Activated T-cell treated with anti-CD3 and anti-CD28 coated beads, Interleukin-2, amount 50 U/mL, for 4 hours (primary cell): ENCODE measurements around the gene BMP7. TPM values are rescaled to one million over a fixed set of nuclear protein-coding genes. Genes with fewer than 3 reads are reported as not detected.

Source experiments
- ATAC-seq, 2 donors: fragments of 200-7000 bp; cut with Tn5 transposase; one replicate each; pipeline ENCODE4 v1.10.0; 2021
- DNase-seq: peaks from one replicate; pipeline ENCODE4 v3.0.0-alpha.2; 2020
- H3K27me3 Mint-ChIP-seq: one replicate; pipeline ENCODE4 v1.8.0; 2021; ENCODE audit warnings: low read depth, mixed read lengths
- H3K36me3 Mint-ChIP-seq: one replicate; pipeline ENCODE4 v1.8.0; 2022; ENCODE audit warnings: mixed read lengths; ENCODE audit not compliant: insufficient read depth
- H3K4me1 Mint-ChIP-seq: one replicate; pipeline ENCODE4 v1.8.0; 2021; ENCODE audit warnings: low read depth, mixed read lengths
- H3K4me3 Mint-ChIP-seq: one replicate; pipeline ENCODE4 v1.8.0; 2021; ENCODE audit warnings: mild to moderate bottlenecking, moderate library complexity, mixed read lengths
- H3K9me3 Mint-ChIP-seq: one replicate; pipeline ENCODE4 v1.8.0; 2021; ENCODE audit warnings: mixed read lengths
- total RNA-seq, 3 donors: library from RNA; stranded (reverse); gene quantifications; one replicate each; pipeline ENCODE4 v1.2.1, GENCODE V29; 2021

Gene BMP7
- total RNA-seq, 3 donors from 2014 or later: 0.08 TPM; not detected in 2

DNA sequence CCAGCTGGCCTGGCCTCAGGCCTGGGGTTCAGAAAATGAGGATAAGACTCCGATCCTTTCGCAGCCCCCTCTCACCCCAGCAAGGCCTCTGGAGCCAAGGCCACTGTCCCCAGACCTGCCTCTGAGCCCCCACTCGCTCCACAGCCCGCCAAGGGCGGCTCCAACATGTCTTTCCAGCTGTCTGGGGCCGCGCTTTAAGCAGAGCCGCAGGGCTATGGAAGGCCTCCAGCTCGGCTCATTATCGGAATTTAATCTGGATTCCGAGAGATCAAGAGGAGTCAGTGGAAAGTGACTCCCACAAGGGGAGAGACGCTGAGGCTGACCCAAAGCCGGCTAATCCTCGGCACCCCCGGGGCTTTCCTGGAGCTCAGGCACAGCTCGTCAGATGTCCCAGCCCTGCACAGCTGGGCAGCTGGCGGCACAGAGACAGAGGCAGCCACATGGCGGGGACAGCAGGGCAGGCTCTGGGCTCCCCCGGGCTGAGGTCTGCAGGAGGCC is 41.8 kb downstream of the BMP7 start:
- no peaks in the 10 kb centered on the region for H3K9me3 Mint-ChIP-seq
- ATAC-seq: no peak
- no peaks in the 10 kb centered on the region for H3K4me1 Mint-ChIP-seq
- no peaks in the 10 kb centered on the region for H3K36me3 Mint-ChIP-seq
- DNase-seq: no peak
- no peak overlapping the region for H3K4me3 Mint-ChIP-seq
- H3K27me3 Mint-ChIP-seq: peaks cover 10% of the 10 kb centered on the region

DNA sequence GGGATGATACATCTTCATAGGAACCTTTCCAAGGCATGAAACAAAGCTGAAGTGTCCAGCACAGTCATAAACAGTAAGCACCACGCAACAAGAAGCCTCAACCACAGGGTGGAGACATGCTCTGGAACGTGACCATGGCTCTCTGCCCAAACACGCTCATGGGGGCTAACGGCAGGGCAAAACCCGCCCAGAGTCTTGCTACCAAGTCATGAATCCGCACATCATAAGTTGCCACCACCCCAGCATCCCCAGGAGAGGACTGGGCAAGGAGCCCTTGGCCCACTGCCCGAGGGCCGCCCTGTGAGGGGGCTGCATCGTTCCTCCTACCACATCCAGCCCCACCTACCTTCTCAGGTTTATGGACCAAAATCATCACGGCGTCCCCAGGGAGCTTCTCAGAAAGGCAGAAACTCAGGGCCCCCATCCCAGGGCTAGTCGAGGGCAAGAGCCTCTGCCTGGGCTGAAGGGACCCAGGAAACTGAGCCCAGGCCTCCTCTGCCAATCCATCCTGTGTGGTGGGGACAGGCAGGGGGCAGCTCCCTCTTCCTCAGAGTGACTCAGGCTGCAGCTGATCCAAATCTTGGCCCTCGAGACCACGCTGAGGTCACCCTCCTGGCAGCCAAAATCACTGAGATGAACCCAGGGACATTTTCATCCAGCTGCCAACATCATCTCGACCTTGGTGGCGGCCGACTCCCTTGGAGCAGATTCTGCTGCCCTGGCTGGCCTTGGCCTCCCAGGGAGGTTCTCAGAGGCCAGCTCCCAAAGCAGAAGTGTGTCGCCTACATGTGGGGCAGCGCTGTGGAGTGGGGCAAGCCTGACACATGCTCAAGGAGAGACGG is 42.6 kb downstream of the BMP7 start:
- Mint-ChIP-seq H3K4me3 (no peak overlapping the region), H3K4me1 (no peaks in the 10 kb centered on the region), H3K27me3 (peaks cover 10% of the 10 kb centered on the region), H3K36me3 (no peaks in the 10 kb centered on the region), H3K9me3 (no peaks in the 10 kb centered on the region)
- DNase-seq: no peak
- no peak for ATAC-seq

DNA sequence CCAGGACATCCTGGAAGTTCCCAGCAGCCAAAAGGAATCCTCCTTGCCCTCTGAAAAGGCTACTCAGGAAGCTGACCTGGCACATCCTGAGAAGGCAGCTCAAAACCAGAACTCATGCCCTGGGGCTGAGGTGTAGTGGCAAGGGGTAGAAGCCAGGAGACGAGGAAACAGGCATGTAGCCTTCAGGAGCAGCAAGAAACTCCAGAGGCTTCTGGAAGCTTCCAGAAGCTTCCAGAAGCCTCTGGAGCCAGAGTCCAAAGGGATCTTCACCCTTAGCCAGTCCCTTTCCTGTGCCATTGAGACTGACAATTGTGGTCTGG is 43.9 kb downstream of the BMP7 start:
- no peaks in the 10 kb centered on the region for H3K4me1 Mint-ChIP-seq
- H3K36me3 Mint-ChIP-seq: no peaks in the 10 kb centered on the region
- peaks cover 10% of the 10 kb centered on the region for H3K27me3 Mint-ChIP-seq
- no peak overlapping the region for H3K4me3 Mint-ChIP-seq
- H3K9me3 Mint-ChIP-seq: no peaks in the 10 kb centered on the region
- no peak for DNase-seq
- no peak for ATAC-seq

DNA sequence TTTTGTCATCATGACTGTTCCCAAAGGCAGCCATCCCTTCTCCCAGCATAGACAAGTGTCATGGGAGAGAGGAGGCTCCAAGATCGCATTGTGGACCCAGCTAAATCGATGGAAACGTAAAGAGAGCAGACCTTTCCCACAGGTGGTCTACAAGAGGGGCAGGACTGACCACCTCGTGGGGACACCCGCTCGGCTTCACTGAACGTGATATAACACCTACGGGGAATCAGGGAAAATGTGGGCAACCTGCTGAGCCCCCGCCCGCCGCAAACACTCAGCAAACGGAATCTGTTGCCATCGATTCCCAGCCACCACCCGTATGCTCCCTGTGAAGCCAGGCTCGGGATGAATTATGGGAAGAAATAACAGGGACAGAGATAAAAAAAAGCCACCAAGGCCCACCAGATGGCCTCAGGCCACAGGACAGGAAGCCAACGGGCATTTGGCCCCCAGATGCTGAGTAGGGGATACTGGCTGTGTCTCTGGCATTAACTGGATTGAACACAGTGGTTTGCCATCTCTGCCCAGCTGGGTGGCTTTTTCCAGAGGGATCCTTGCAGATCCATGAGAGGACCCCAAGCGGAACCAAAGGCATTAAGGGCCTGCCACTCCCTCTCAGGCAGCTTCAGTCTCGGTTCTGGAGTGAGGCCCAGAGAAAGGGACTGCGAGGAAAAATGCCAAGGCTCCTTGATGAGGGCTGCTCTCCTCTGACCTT is 44.4 kb downstream of the BMP7 start:
- H3K4me3 Mint-ChIP-seq: no peak overlapping the region
- no peaks in the 10 kb centered on the region for H3K4me1 Mint-ChIP-seq

DNA sequence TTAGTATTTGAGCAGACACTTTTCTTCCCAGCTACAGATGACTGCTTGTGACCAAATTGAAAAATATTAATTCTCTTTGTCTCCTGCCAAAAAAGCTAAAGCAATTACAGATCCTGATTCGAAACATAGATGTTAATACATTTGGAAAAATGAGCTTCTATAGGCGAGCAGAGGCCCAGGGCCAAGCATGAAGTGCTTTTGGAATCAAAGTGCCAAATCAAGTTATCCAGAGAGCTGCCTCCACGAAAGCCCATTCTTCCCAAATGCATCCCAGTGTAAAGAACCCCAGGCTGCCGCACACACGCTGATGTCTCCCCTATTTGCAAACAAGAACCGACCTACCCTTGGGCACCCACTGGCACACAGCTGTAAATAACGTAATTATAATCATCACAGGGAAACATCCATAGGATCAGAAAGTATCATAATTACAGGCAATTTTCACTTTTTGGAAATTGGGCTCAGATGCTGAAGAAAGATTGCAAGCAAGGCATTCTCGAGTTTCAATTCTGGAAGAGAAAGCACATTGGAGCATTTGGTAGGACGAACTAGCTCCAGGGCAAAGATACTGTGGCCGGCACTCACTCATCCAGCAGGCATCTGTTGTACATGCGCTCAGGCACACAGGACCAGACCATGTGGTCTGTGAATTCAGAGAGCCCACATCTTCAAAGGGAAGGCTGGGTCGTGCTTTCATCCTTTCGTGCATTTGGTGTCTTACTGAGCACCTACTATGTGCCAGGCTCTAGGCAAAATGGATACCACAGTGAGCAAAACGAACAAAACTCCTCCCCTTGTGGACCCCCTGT is 45.9 kb downstream of the BMP7 start:
- DNase-seq: no peak
- Mint-ChIP-seq H3K36me3 (no peaks in the 10 kb centered on the region), H3K27me3 (peaks cover 10% of the 10 kb centered on the region), H3K4me1 (no peaks in the 10 kb centered on the region), H3K4me3 (no peak overlapping the region), H3K9me3 (no peaks in the 10 kb centered on the region)
- ATAC-seq: no peak

More for the DNA sequence above, 44.4 kb downstream of the BMP7 start:
- H3K36me3 Mint-ChIP-seq: no peaks in the 10 kb centered on the region
- DNase-seq: no peak
- no peak for ATAC-seq
- no peaks in the 10 kb centered on the region for H3K9me3 Mint-ChIP-seq
- H3K27me3 Mint-ChIP-seq: peaks cover 10% of the 10 kb centered on the region

DNA sequence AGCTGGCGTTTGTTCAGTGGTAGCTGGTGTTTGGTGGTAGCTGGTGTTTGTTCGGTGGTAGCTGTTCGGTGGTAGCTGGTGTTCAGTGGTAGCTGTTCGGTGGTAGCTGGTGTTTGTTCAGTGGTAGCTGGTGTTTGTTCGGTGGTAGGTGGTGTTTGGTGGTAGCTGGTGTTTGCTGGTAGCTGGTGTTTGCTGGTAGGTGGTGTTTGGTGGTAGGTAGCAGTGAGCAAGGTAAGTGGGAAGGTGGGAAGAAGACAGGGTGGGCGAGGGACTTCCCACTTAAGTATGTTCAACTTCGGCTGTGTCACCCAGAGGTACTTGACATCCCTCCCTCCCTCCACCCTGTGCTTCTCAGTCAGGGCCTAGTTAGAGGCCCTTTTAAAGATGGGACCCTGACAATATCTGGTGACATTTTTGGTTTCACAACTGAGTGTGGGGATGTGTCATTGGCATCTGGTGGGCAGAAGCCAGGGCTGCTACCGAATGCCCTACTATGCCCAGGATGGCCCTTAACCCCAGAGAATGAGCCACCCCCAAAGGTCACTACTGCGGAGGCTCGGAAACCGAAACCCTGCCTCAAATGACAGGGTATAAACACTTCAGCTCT is 47.3 kb downstream of the BMP7 start:
- Mint-ChIP-seq H3K4me1 (no peaks in the 10 kb centered on the region), H3K27me3 (peaks cover 13% of the 10 kb centered on the region), H3K36me3 (no peaks in the 10 kb centered on the region)

DNA sequence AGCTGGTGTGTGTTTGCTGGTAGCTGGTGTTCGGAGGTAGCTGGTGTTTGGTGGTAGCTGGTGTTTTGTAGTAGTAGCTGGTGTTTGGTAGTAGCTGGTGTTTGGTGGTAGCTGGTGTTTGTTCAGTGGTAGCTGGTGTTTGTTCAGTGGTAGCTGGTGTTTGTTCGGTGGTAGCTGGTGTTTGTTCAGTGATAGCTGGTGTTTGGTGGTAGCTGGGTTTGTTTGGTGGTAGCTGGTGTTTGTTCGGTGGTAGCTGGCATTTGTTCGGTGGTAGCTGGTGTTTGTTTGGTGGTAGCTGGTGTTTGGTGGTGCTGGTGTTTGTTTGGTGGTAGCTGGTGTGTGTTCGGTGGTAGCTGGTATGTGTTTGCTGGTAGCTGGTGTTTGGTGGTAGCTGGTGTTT is 48.0 kb downstream of the BMP7 start:
- Mint-ChIP-seq H3K27me3 (peaks cover 9% of the 10 kb centered on the region), H3K4me1 (no peaks in the 10 kb centered on the region), H3K36me3 (no peaks in the 10 kb centered on the region), H3K9me3 (no peaks in the 10 kb centered on the region), H3K4me3 (no peak overlapping the region)
- ATAC-seq (no peak), DNase-seq (no peak)

More for the DNA sequence above, 47.3 kb downstream of the BMP7 start:
- no peak for ATAC-seq
- Mint-ChIP-seq H3K9me3 (no peaks in the 10 kb centered on the region), H3K4me3 (no peak overlapping the region)
- DNase-seq: no peak

DNA sequence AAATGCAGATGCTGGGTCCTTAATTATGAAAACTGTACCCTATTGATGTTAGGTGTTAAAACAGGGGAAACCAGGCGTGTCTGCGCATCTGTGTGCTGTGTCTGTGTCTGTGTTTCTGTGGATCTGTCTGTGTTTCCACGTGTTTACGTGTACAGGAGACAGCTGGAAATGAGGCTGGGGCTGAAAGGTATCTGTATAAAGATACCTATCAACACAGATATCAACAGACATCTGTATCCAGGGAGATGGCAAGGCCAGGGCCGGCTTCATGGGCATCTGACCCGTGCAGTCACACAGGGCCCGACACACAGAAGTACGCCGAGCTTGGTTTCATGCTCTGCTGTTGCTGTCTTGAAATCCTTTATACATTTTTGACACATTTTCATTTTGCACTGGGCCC is 48.6 kb downstream of the BMP7 start:
- Mint-ChIP-seq H3K4me1 (no peaks in the 10 kb centered on the region), H3K4me3 (no peak overlapping the region), H3K36me3 (no peaks in the 10 kb centered on the region), H3K27me3 (peaks cover 10% of the 10 kb centered on the region), H3K9me3 (no peaks in the 10 kb centered on the region)
- ATAC-seq: no peak
- DNase-seq: no peak

DNA sequence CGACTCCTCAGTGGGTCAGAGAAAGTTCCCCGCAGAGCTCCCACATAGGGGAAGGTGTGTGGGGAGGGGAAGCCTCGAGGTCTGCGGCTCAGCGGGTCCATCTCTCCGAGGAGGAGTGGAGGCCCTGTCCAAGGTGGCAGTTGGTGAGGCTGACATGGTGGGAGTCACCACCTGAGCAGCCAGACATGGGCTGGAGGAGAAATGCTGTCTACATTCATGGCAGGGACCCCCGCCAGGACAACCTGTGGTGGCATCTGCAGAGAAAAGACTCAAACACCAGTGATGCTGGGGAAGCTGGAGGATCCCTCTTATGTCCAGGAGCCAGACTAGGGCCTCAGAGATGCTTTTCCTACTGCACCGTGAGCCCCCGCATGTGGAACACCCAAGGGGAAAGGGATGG is 49.8 kb downstream of the BMP7 start:
- DNase-seq (no peak), ATAC-seq (no peak)
- H3K36me3 Mint-ChIP-seq: no peaks in the 10 kb centered on the region
- no peaks in the 10 kb centered on the region for H3K9me3 Mint-ChIP-seq
- H3K27me3 Mint-ChIP-seq: peaks cover 14% of the 10 kb centered on the region
- H3K4me1 Mint-ChIP-seq: no peaks in the 10 kb centered on the region
- no peak overlapping the region for H3K4me3 Mint-ChIP-seq

DNA sequence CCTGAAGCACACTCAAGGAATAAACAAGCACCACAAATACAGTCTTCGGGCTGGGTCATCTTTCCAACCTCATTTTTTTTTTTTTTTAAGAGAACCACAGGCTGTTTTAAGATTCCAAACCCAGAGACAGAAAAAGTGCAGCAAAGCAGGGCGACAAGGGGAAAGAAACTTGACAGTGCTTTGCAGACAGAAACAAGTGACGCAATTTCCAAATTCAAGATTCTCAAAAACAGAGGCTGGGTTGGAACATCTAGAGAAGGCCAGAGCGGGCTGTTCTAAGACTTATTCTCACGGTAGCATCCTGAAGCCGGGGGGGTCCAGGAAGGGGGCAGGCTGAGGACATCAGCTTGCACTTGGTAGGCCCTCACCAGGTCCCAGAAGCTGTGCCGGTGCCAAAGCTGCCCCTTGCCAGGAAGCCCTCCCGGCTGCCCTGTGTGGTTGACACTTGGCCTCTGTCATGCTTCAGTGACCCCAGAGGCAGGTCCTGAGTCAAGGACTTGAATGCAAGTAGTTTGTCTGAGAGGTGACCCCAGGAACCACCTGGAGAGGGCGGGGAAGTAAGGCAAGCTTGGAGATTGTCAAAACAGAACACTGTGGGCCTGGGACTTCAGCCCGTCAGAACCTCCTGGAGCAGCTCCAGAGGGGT is 50.5 kb downstream of the BMP7 start:
- Mint-ChIP-seq H3K27me3 (peaks cover 12% of the 10 kb centered on the region), H3K9me3 (no peaks in the 10 kb centered on the region), H3K36me3 (no peaks in the 10 kb centered on the region), H3K4me1 (no peaks in the 10 kb centered on the region), H3K4me3 (no peak overlapping the region)
- DNase-seq (no peak), ATAC-seq (no peak)

DNA sequence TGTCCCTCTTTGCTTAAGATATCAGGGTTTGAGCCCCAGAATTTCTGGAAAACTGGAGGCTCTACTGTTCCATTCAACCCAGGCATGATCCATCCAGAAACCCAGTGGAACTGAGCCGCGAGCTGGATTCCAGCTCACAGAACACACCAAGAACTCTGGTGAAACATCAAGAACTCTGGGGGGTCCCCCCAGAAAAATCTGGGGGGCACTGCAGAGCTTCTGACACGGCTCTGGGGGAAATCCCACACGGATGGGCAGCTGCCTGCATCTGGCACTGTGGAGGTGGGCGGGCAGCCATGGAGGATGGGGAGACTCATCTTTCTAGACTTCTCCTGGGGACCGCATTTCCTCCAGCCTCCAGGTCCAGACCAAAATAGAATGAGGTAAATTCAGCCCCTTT is 51.0 kb downstream of the BMP7 start:
- peaks cover 12% of the 10 kb centered on the region for H3K27me3 Mint-ChIP-seq
- ATAC-seq (no peak), DNase-seq (no peak)
- no peaks in the 10 kb centered on the region for H3K9me3 Mint-ChIP-seq
- no peaks in the 10 kb centered on the region for H3K36me3 Mint-ChIP-seq
- H3K4me3 Mint-ChIP-seq: no peak overlapping the region
- H3K4me1 Mint-ChIP-seq: no peaks in the 10 kb centered on the region

DNA sequence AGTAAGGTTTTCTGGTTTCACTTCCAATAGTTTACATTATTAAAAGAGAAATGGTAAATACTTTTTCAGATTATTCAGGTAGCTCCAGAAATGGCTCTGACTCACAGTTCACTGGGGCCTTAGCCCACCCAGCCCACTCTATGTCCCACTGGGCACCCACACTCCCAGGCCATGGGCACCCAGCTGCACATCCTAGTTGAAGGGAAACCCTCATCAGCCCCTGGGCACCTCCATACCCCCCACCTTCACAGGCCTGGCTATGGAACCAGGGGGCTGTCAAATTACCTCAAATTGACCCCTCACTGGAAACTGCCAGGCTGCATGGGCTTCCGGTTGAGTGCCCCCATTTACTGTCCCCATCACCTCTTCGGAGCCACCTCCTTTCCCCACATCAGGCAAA is 51.5 kb downstream of the BMP7 start:
- no peak for DNase-seq
- peaks cover 12% of the 10 kb centered on the region for H3K27me3 Mint-ChIP-seq
- H3K4me3 Mint-ChIP-seq: no peak overlapping the region
- H3K4me1 Mint-ChIP-seq: no peaks in the 10 kb centered on the region
- no peaks in the 10 kb centered on the region for H3K9me3 Mint-ChIP-seq
- no peaks in the 10 kb centered on the region for H3K36me3 Mint-ChIP-seq
- no peak for ATAC-seq

DNA sequence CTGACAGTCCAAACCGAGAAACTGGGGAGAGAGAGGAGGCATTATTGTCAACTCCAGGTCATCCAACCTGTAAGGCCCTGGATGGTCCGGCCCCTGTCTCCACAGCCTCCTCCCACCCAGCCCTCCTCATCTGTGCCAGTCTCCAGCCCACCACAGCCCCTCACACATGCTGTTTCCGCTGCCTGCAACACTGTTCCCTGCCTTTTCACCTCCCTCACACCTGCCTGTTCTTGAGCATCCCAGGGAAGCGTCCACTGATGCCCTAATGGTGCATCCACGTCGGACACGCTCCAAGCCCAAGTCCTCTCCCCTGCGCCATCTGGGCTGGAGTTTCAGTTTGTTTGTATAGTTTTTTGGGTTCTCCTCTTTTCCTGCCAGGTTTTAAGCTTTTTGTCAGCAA is 52.0 kb downstream of the BMP7 start:
- DNase-seq (no peak), ATAC-seq (no peak)
- Mint-ChIP-seq H3K4me1 (no peaks in the 10 kb centered on the region), H3K36me3 (no peaks in the 10 kb centered on the region), H3K9me3 (no peaks in the 10 kb centered on the region), H3K4me3 (no peak overlapping the region), H3K27me3 (peaks cover 12% of the 10 kb centered on the region)

DNA sequence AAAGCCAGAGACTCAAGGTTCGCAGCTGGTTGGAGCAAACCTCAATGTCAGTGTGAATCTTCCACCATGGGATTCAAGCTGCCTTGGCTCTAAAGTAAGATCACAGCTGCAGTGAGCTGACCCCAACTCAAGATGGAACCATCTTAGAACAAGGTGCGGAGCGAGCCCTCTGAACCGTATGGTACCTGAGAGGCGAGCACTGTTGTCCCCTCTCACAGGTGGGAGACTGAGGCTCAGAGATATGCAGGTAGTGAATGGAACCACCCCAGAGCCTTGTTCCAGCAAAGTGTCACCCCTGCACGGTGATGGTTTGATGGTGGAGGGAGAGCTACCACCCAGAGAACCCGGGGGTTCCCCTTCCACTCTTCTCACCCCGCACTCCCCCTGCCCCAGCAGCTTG is 52.5 kb downstream of the BMP7 start:
- Mint-ChIP-seq H3K9me3 (no peaks in the 10 kb centered on the region), H3K36me3 (no peaks in the 10 kb centered on the region), H3K4me3 (no peak overlapping the region), H3K4me1 (no peaks in the 10 kb centered on the region), H3K27me3 (peaks cover 12% of the 10 kb centered on the region)
- no peak for ATAC-seq
- no peak for DNase-seq
